Testis (tissue), 3 donors: ENCODE measurements around the gene GP1BA. TPM values are rescaled to one million over a fixed set of nuclear protein-coding genes. Genes with fewer than 3 reads are reported as not detected.

ENCODE experiments used
- DNase-seq: peaks from one replicate; pipeline ENCODE4 v3.0.0-alpha.2; 2019
- H3K27ac ChIP-seq, 2 donors: fragments of 200-600 bp; sonication (generic); one replicate each; pipeline ENCODE4 v1.5.1; 2019
- H3K27me3 ChIP-seq: fragments of 200-600 bp; sonication (generic); one replicate; pipeline ENCODE4 v1.5.1; 2019
- H3K36me3 ChIP-seq: fragments of 200-600 bp; sonication (generic); one replicate; pipeline ENCODE4 v1.5.1; 2017; ENCODE audit warnings: low read depth; ENCODE audit errors: missing control alignments
- H3K4me1 ChIP-seq: fragments of 200-600 bp; sonication (generic); one replicate; pipeline ENCODE4 v1.5.1; 2019
- H3K4me3 ChIP-seq, 2 donors: fragments of 200-600 bp; sonication (generic); one replicate each; pipeline ENCODE4 v1.5.1; 2017 to 2019
- H3K9me3 ChIP-seq: fragments of 200-600 bp; sonication (generic); one replicate; pipeline ENCODE4 v1.5.1; 2017
- CTCF ChIP-seq, 3 experiments: fragments of 450-650 bp in 2 of 3; fragments of 200-600 bp in 1 of 3; sonication (generic) in 1 of 3; IDR thresholded peaks; one replicate each; pipeline ENCODE4 v1.5.1; 2016 to 2019; ENCODE audit warnings: antibody characterized with exemption in 3 of 3, mild to moderate bottlenecking in 2 of 3, moderate library complexity in 1 of 3
- POLR2A ChIP-seq: fragments of 450-650 bp; IDR thresholded peaks from one replicate; pipeline ENCODE4 v1.6.1; 2017; ENCODE audit warnings: antibody characterized with exemption, mild to moderate bottlenecking, moderate library complexity
- WGBS, 2 donors: methylation state at CpG; one replicate each; pipeline ENCODE4 v1.1.5; 2018; 5-methylcytosine and 5-hydroxymethylcytosine counted together
- intact Hi-C: fragments of 100-400 bp; cut with DNase I; formaldehyde crosslinking; loops from one replicate; pipeline ENCODE4 v1.15.1; 2023; ENCODE audit warnings: low total_unique reads
- polyA plus RNA-seq: library from polyadenylated mRNA; stranded (reverse); fragments of 350-450 nt; fragmentation: Illumina TruSeq; extraction: RNeasy Lipid Tissue Mini Kit (QIAGEN cat#74804); gene quantifications from one replicate; pipeline ENCODE4 v1.2.3, GENCODE V29; 2014; ENCODE audit warnings: low read depth, low replicate concordance; ENCODE audit not compliant: insufficient read depth
- total RNA-seq, 2 donors: library from RNA; depleted of rRNA; stranded (reverse); fragments of >200 nt; gene quantifications; one replicate each; pipeline ENCODE4 v1.2.3, GENCODE V29; 2016

GP1BA gene
- total and polyA plus RNA-seq, 3 donors from 2014 or later, result 0.12 to 0.88 (median 0.47) TPM

- intact Hi-C loops, result loop anchor here (10.0 kb wide), 1 partner anchor 193 kb away; the partner anchor contains the start of gene PELP1
- H3K4me1 ChIP-seq, result peaks cover 8% of the 10 kb centered on the region
- no peak overlapping the region for H3K4me3 ChIP-seq
- H3K9me3 ChIP-seq, result no peaks in the 10 kb centered on the region
- no peaks in the 10 kb centered on the region for H3K36me3 ChIP-seq
- no peak for TF ChIP-seq POLR2A
- TF ChIP-seq CTCF (IDR thresholded peaks at IDR 0.05), result no peak
- DNase-seq, result no peak
- no peaks in the 10 kb centered on the region for H3K27me3 ChIP-seq
- H3K27ac ChIP-seq, result no peak overlapping the region
- WGBS, 2 donors, result 69 to 83% methylated on average over 5 of the region's 5 CpGs
These were observed 34.3 kb upstream of the GP1BA start for GRCh38 chr17:4897785-4898184.

GRCh38 chr17:4898351-4898750, 33.7 kb upstream of the GP1BA start:
- H3K4me3 ChIP-seq, result no peak overlapping the region
- intact Hi-C loops, result loop anchor here (10.0 kb wide), 1 partner anchor 194 kb away; the partner anchor contains the start of gene PELP1
- TF ChIP-seq POLR2A (no peak), CTCF (IDR thresholded peaks at IDR 0.05) (no peak)
- 44 to 52% methylated on average over 8 of the region's 8 CpGs for WGBS, 2 donors
- H3K36me3 ChIP-seq, result no peaks in the 10 kb centered on the region
- no peak overlapping the region for H3K27ac ChIP-seq
- peaks cover 8% of the 10 kb centered on the region for H3K4me1 ChIP-seq
- no peaks in the 10 kb centered on the region for H3K9me3 ChIP-seq
- H3K27me3 ChIP-seq, result no peaks in the 10 kb centered on the region
- no peak for DNase-seq

- intact Hi-C loops, result loop anchor here (10.0 kb wide), 1 partner anchor 194 kb away; the partner anchor contains the start of gene PELP1
- no peaks in the 10 kb centered on the region for H3K9me3 ChIP-seq
- H3K27me3 ChIP-seq, result no peaks in the 10 kb centered on the region
- H3K27ac ChIP-seq, result no peak overlapping the region
- 20 to 38% methylated on average over 7 to 34 of the region's 34 CpGs for WGBS, 2 donors
- H3K4me3 ChIP-seq, result peak overlapping the region; percentile 32 to 36
- H3K36me3 ChIP-seq, result no peaks in the 10 kb centered on the region
- peaks cover 8% of the 10 kb centered on the region for H3K4me1 ChIP-seq
- no peak for TF ChIP-seq POLR2A
- TF ChIP-seq CTCF (IDR thresholded peaks at IDR 0.05), result no peak
- no peak for DNase-seq
These were observed 33.1 kb upstream of the GP1BA start for GRCh38 chr17:4898927-4899326.

GRCh38 chr17:4899341-4900230, 32.5 kb upstream of the GP1BA start, which contains the start of gene C17orf107:
Gene C17orf107 (plus strand): TSS chr17:4899536. CDS start chr17:4899763, 227 bp downstream.
- Histone ChIP-seq H3K27me3 (no peaks in the 10 kb centered on the region), H3K36me3 (no peaks in the 10 kb centered on the region), H3K9me3 (no peaks in the 10 kb centered on the region), H3K27ac (no peak within 1 kb of the TSS), H3K4me1 (peaks cover 8% of the 10 kb centered on the region), H3K4me3 (peak within 1 kb of the TSS; percentile 36 to 42)
- peak; percentile 76 for DNase-seq
- TF ChIP-seq CTCF (IDR thresholded peaks at IDR 0.05), result no peak
- TF ChIP-seq POLR2A, result no peak
- intact Hi-C loops, result loop anchor here (10.0 kb wide), 1 partner anchor 195 kb away; the partner anchor contains the start of gene PELP1
- WGBS, 2 donors, result 29 to 35% methylated on average over 22 to 54 of the region's 60 CpGs
